GM18861 (cell line): ENCODE data around the gene DNASE1L3.

ENCODE experiments used
- ATAC-seq: cut with Tn5 transposase; IDR thresholded peaks from one replicate; pipeline ENCODE4 v1.9.1; 2021; ENCODE audit not compliant: unreplicated experiment

DNASE1L3 gene

DNA sequence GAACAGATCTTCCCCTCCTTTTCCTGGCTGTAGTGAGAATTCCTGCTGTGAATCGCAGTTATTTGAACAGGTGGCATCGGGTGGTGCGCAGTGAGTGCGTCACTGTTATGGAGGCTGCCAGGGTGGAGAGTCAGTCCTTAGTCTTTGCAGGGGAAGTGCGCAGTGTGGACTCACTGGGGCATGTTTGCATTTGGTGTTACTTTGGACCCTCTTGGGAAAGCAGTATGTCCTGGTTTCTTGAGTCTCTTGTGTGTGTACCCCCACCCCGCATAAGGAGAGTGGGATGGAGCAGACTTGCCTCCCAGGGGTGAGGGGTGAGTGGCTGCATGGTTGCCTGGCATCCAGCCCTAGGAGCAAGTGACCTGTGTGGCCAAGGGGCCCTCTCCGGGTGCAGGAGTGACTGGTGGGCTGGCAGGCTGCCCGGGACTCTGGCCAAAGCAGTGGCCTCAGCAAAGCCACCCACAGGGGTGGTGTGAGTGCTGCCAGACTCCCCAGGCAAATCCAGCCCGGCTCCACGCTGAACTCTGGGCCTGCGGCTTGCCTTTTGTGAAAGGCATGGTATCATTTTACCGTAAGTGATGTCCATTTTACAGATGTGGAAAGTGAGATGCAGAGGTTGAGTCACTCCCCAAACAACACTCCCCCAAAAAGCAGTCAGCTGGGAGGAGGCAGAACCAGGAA is 46.4 kb downstream of the DNASE1L3 start:
- ATAC-seq: no peak

DNA sequence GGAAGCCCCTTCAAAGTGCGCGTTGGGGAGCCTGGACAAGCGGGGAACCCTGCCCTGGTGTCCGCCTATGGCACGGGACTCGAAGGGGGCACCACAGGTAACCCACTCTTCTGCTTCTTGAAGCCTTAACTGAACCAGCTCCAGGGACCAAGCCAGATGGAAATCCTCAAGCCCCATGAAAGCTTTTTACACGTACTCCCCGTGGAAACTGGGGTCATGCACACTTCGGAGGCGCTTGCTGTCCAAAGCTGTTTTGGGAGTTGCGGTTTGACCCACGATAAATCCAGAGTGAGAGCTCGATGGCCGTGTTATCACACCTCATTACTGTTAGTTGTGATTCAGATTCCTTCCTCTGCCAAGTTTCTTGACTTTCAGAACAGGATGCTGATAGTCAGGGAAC is 47.5 kb downstream of the DNASE1L3 start:
- ATAC-seq: no peak

DNA sequence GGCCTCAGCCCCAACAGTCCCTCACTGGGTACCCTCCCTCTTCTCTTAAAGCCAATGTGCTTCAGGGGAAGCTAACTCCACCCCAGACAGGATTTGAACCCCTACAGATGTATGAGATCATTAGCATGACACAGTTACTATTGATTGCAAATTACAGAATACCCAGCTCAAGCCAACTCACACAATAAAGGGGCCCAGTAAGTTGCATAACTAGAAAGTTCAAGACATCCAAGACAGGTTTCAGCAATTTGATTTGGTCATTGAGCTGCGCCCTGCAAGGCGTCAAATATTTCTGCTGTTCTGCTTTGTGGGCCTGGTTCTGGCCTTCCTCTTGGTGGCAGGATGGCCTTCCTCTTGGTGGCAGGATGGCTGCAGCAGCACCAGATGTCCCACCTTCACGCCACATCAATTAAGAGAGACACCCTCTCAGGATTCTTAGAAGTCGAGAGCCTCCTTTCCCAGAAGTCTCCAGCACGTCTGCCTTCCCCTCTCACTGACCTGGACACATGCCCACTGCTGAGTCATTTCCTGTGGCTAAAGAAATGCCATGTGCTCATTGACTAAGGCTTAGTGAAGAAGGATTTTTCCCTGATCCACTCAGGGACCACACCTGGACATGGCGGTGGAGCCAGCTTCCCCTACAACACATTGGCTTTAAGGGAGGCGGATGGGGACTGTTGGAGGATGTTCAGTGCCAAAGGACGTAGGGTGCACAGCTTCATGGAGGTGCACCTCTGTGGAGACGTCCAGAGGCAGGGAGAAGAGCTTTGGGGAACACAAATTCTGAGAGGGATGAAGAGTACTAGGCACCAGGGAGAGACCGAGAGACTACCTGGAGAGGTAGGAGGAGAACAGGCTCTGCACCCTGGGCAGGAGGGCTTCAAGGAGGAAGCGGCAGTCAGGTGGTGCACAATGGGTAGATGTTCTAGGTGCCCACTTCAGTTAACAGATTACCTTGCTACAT is 49.1 kb downstream of the DNASE1L3 start:
- no peak for ATAC-seq

DNA sequence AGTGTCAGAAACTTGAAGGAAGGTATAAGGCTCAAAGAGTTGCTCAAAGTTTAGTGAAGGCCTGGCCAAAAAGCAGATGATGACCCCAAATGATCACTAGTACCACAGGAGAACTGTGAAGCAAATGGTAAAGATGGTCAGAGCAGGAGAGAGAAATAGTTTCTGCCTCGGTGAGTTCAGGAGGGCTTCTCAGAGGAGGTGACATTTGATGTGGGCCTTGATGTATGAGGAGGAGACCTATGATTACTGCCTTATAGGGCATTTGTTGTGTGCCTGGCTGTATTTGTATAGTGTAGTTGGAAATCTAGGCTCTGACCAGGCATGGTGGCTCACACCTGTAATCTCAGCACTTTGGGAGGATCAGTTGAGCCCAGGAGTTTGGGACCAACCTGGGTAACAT is 50.4 kb downstream of the DNASE1L3 start:
- ATAC-seq: no peak

DNA sequence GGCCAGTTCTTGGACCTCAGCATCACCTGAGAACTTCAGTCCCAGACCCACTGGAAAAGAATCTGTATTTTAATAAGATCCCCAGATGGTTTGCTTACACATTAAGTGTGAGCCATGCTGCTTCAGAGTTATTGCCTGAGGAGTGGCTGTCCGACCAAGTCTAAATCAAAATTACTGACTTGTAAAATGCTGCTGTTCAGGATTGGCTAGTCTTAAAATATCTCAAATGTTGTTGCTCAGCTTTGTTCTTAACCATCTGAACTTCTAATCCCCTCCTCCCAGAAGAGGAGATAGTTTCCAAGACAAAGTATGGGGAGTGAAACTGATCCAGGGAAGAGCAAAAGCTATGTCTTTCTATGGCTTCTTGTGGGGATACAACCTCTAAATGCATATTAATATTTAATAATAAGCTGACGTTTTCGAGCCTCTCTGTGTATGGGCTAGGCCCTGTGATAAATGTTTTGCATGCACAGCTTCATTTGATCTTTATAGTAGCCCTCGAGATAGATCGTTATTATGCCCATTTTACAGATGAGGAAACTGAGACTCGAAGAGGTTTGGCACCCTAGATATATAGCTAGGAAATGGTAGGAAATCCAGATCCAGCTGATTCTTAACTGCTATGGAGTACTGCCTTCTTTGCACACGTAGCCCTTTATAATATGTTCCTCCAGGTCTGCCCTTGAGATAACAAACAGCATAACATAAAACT is 52.2 kb downstream of the DNASE1L3 start:
- ATAC-seq: no peak

GRCh38 chr3:58157700-58158099 is 53.1 kb downstream of the DNASE1L3 start:
- no peak for ATAC-seq

GRCh38 chr3:58155838-58156237 is 54.9 kb downstream of the DNASE1L3 start:
- ATAC-seq: no peak

DNA sequence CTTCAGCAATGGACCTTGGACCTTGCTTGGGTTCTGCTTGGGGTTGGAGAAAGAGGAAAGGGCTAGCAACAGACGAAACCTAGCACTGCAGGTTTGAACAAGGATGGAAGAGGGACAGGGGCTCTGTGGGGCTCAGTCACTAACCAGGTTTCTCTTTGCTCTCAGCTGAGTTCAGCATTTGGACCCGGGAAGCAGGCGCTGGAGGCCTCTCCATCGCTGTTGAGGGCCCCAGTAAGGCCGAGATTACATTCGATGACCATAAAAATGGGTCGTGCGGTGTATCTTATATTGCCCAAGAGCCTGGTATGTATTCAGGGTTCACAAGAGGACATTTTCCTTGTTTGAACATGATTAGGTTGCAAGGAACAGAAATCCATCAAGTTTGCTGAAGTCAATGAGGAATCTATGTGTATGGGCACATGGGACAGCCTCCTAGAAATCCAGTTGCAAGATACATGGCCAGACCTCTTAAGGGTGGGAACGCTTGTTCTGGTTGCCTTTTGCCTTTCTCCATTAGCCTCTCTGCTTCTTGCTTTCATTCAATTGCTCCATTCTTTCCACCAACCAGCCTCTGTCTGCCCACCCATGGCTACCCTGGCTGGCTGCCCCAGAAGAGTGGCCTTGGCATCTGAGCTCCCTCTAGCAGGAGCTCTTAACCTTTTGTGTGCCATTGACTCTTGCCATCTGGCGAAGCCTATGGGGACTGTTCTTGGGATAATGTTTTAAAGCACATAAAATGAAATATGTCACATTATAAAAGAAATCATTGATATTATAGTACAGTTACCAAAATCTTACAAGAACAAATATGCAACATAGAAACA is 55.9 kb downstream of the DNASE1L3 start:
- no peak for ATAC-seq

GRCh38 chr3:58153371-58153770 is 57.4 kb downstream of the DNASE1L3 start:
- no peak for ATAC-seq

- no peak for ATAC-seq
Observed at GRCh38 chr3:58152225-58153015, 58.4 kb downstream of the DNASE1L3 start.

- ATAC-seq: no peak
Observed at GRCh38 chr3:58151637-58152036, 59.1 kb downstream of the DNASE1L3 start.

GRCh38 chr3:58150810-58151199 is 60.0 kb downstream of the DNASE1L3 start:
- no peak for ATAC-seq

DNA sequence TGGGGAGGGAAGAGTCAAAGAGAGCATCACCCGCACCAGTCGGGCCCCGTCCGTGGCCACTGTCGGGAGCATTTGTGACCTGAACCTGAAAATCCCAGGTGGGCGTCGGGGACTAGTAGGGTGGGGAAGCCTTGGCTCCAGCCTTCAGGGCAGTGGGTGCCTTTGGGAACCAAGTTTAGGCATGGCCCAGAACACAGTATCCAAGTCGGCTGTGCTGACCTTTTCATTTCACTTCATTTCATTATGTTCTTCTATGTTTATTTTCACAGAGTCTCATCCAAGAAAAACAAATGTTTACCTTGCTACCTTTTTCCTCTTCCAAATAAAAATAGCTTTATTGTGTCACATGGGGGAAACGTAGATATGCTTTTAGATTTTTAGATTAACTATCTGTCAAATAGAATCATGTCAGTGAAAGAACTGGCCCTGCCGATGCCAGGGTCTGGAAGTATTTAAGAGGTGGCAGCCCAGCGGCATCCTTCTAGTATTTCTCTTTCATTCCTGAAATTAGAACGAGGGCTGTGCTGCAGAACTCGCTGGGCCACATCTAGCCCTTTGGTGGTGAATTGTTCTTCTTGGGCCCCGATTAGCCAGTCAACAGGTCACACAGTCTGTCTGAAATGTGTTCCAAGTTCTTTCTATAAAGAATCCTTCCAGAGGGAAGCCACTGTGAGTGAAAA is 60.5 kb downstream of the DNASE1L3 start:
- no peak for ATAC-seq

GRCh38 chr3:58148049-58148448 is 62.7 kb downstream of the DNASE1L3 start:
- no peak for ATAC-seq

- no peak for ATAC-seq
Observed at GRCh38 chr3:58144478-58145325, 66.1 kb downstream of the DNASE1L3 start.

DNA sequence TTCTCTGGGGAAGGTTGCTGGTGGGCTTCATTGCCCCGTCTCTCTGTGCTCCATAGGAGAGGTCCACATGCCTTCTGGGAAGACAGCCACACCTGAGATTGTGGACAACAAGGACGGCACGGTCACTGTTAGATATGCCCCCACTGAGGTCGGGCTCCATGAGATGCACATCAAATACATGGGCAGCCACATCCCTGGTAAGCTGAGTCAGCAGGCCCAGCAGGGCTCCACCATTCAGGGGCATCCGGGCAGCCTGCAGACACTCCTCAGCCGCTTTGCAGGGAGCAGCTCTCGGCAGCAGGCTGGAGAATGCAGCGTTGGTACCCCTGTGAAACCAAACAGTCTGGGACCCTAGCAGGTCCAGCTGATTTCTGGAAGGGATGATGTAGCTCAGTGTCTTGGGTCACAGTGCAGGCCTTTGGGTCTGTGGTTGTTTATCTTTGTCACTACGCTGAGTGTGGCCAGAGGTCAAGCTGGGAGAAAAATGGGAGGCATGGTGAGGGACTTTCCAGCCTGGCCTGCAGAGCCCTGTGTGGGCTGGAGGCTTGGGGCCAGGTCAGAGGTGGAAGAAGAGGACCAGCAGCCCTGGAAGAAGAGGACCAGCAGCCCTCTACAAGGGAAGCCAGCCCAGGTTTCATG is 67.2 kb downstream of the DNASE1L3 start:
- ATAC-seq: no peak
